K562 (cell line): ENCODE data around the gene PEX19. TPM values are rescaled to one million over a fixed set of nuclear protein-coding genes. Genes with fewer than 3 reads are reported as not detected.

Experiments used
- ATAC-seq: fragments of 200-7000 bp; cut with Tn5 transposase; 3 replicates; pipeline ENCODE4 v1.9.1; 2020; ENCODE audit warnings: moderate library complexity
- BruUV-seq: library from RNA; stranded (reverse); fragments of 400-500 nt; replicated peaks from 2 replicates; lab custom pipeline; 2021; lab: Mats Ljungman, UMichigan
- CTCF ChIA-PET: fragments of 300-600 bp; formaldehyde crosslinking; extraction: SDS; loops from one replicate; lab custom pipeline; 2021; ENCODE audit warnings: low intra/inter-chr PET ratio; lab: Yijun Ruan, JAX
- POLR2A ChIA-PET: fragments of 300-600, 350-650 bp; sonication (Branson Sonifier 250); formaldehyde crosslinking; extraction: SDS; loops from one replicate; lab custom pipeline; 2021; ENCODE audit warnings: antibody characterized with exemption, inconsistent platforms; lab: Yijun Ruan, JAX
- DNase-seq, 4 experiments: peaks; one replicate each; pipeline versions ENCODE4 v3.0.0 to v3.0.0-alpha.2; 2011 to 2018; ENCODE audit warnings: low spot score in 3 of 4, mixed read lengths in 3 of 4; ENCODE audit errors: extremely low read depth in 1 of 4
- FAIRE-seq: peaks from 2 replicates; lab custom pipeline; 2011; peaks lifted over from hg19 to GRCh38; lab: Jason Lieb, UNC
- H2AFZ ChIP-seq: 2 replicates; pipeline ENCODE4 v1.6.0; 2011; ENCODE audit warnings: low read depth, low read length, control low read depth, inconsistent platforms
- H3K27ac ChIP-seq: fragments of 200-600 bp; 3 replicates; pipeline ENCODE4 v1.8.0; 2011; ENCODE audit warnings: low read depth, mild to moderate bottlenecking, control low read depth, inconsistent platforms, low read length, moderate library complexity, mixed read lengths; ENCODE audit errors: extremely low read depth
- H3K27me3 ChIP-seq, 2 experiments: fragments of 300-600 bp in 1 of 2; 2 replicates in 1 of 2; 3 replicates in 1 of 2; pipeline versions ENCODE4 v1.6.0 to v1.8.0; 2011; ENCODE audit warnings: inconsistent platforms in 2 of 2, low read length in 2 of 2, mild to moderate bottlenecking in 1 of 2, mixed read lengths in 1 of 2, moderate library complexity in 1 of 2; ENCODE audit not compliant: control insufficient read depth in 2 of 2, insufficient read depth in 2 of 2
- H3K36me3 ChIP-seq: fragments of 300-600 bp; 3 replicates; pipeline ENCODE4 v1.8.0; 2011; ENCODE audit warnings: mild to moderate bottlenecking, low read length, inconsistent platforms; ENCODE audit not compliant: control insufficient read depth, insufficient read depth
- H3K4me1 ChIP-seq, 2 experiments: fragments of 200-600 bp in 1 of 2; replicated peaks in 1 of 2; 2 replicates in 1 of 2; 3 replicates in 1 of 2; pipeline versions ENCODE4 v1.5.1 to v1.8.0; 2011; ENCODE audit warnings: inconsistent platforms in 2 of 2, low read length in 2 of 2, mild to moderate bottlenecking in 1 of 2, mixed read lengths in 1 of 2, moderate library complexity in 1 of 2; ENCODE audit not compliant: control insufficient read depth in 2 of 2, insufficient read depth in 2 of 2
- H3K4me2 ChIP-seq: 2 replicates; pipeline ENCODE4 v1.6.1; 2011; ENCODE audit warnings: low read length, control low read depth, inconsistent platforms, mixed read lengths; ENCODE audit not compliant: insufficient read depth
- H3K4me3 ChIP-seq: fragments of 200-600 bp; sonication (generic), shearing (Covaris generic); 2 replicates; pipeline ENCODE4 v1.5.1; 2016; ENCODE audit warnings: control low read depth, inconsistent platforms
- H3K79me2 ChIP-seq: fragments of 200-600 bp; 3 replicates; pipeline ENCODE4 v1.8.0; 2011; ENCODE audit warnings: low read length, inconsistent platforms; ENCODE audit not compliant: control insufficient read depth, insufficient read depth
- H3K9ac ChIP-seq, 2 experiments: 2 replicates each; pipeline versions ENCODE4 v1.6.0 to v1.6.1; 2011; ENCODE audit warnings: low read depth in 2 of 2, low read length in 2 of 2, control low read depth in 1 of 2, inconsistent platforms in 1 of 2, mild to moderate bottlenecking in 1 of 2, mixed read lengths in 1 of 2; ENCODE audit not compliant: insufficient read depth in 1 of 2
- H3K9me1 ChIP-seq: one replicate; pipeline ENCODE4 v1.6.0; 2011; ENCODE audit warnings: inconsistent platforms, mild to moderate bottlenecking, low read length, moderate library complexity; ENCODE audit not compliant: control insufficient read depth, insufficient read depth
- H3K9me3 ChIP-seq: replicated peaks from 2 replicates; pipeline ENCODE4 v1.5.1; 2011; ENCODE audit warnings: low read depth, low read length, inconsistent platforms; ENCODE audit not compliant: control insufficient read depth, insufficient read depth
- H4K20me1 ChIP-seq: replicated peaks from 2 replicates; pipeline ENCODE4 v1.6.1; 2011; ENCODE audit warnings: low read length, inconsistent platforms, mixed read lengths; ENCODE audit not compliant: control insufficient read depth, insufficient read depth
- ARID2 ChIP-seq: fragments of 450-650 bp; IDR thresholded peaks from 2 replicates; pipeline ENCODE4 v1.6.1; 2017; ENCODE audit warnings: antibody characterized with exemption, mild to moderate bottlenecking
- COPS2 ChIP-seq: fragments of 450-650 bp; conservative IDR thresholded peaks from 2 replicates; pipeline ENCODE4 v1.6.1; 2016; ENCODE audit warnings: mild to moderate bottlenecking, moderate library complexity
- FOXK2 ChIP-seq, 2 experiments: fragments of 450-650 bp; IDR thresholded peaks in 1 of 2; conservative IDR thresholded peaks in 1 of 2; 2 replicates each; pipeline ENCODE4 v1.6.1; 2016; ENCODE audit warnings: low read depth in 2 of 2, mild to moderate bottlenecking in 1 of 2
- GMEB1 ChIP-seq: fragments of 250-450 bp; sonication (Bioruptor Pico); IDR thresholded peaks from 2 replicates; pipeline ENCODE4 v1.4.0; 2020; ENCODE audit warnings: mild to moderate bottlenecking
- KHSRP ChIP-seq: fragments of 450-650 bp; IDR thresholded peaks from 2 replicates; pipeline ENCODE4 v1.6.1; 2017
- MEIS2 ChIP-seq: fragments of 450-650 bp; IDR thresholded peaks from 2 replicates; pipeline ENCODE4 v1.6.1; 2014; ENCODE audit warnings: mild to moderate bottlenecking; ENCODE audit not compliant: partially characterized antibody
- OTX1 ChIP-seq: fragments of 450-650 bp; formaldehyde crosslinking; IDR thresholded peaks from 2 replicates; pipeline ENCODE4 v1.4.0; 2022; ENCODE audit warnings: mild to moderate bottlenecking
- USF1 ChIP-seq: sonication (generic); formaldehyde crosslinking; IDR thresholded peaks from 2 replicates; pipeline ENCODE4 v1.9.0; 2022; ENCODE audit warnings: mild to moderate bottlenecking, missing genetic modification reagents
- ZNF165 ChIP-seq: fragments of 250-450 bp; sonication (Bioruptor Pico); IDR thresholded peaks from 2 replicates; pipeline ENCODE4 v1.4.0; 2020; ENCODE audit warnings: borderline replicate concordance
- ZNF696 ChIP-seq: fragments of 250-450 bp; sonication (Bioruptor Pico); conservative IDR thresholded peaks from 2 replicates; pipeline ENCODE4 v1.4.0; 2020; ENCODE audit warnings: mild to moderate bottlenecking, moderate library complexity
- ZZZ3 ChIP-seq: fragments of 450-650 bp; IDR thresholded peaks from 2 replicates; pipeline ENCODE4 v1.6.1; 2016; ENCODE audit warnings: antibody characterized with exemption, mild to moderate bottlenecking, moderate library complexity
- in situ Hi-C: fragments of 300-500 bp; cut with MboI; formaldehyde crosslinking; loops from 4 replicates; pipeline ENCODE4 v1.15.0; 2018; ENCODE audit warnings: inconsistent platforms, mixed read lengths
- intact Hi-C: fragments of 100-400 bp; cut with micrococcal nuclease; formaldehyde crosslinking; loops from 2 replicates; pipeline ENCODE4 v1.14.2; 2022
- polyA plus RNA-seq, 8 experiments: library from polyadenylated mRNA; depleted of rRNA in 4 of 8; stranded (reverse) in 5 of 8; unstranded in 3 of 8; fragments of >200 nt; fragmentation: Nextera tagmentation in 2 of 8; fragmentation: Illumina TruSeq in 1 of 8; extraction: Ambion mirVana in 2 of 8; extraction: Trizol in 1 of 8; gene quantifications; 2 replicates each; pipeline versions ENCODE4 v1.2.1 to v1.2.3, GENCODE V29; 2011 to 2014; ENCODE audit warnings: inconsistent platforms in 1 of 8, missing spikeins in 1 of 8
- total RNA-seq, 7 experiments: library from RNA; depleted of rRNA in 6 of 7; stranded (reverse); fragments of >200 nt in 6 of 7; fragmentation: Illumina TruSeq in 2 of 7; extraction: Trizol in 2 of 7; gene quantifications; 2 replicates each; pipeline versions ENCODE4 v1.2.1 to v1.2.3, GENCODE V29; 2011 to 2021; ENCODE audit warnings: low replicate concordance in 1 of 7
- TF ChIP-seq, protein P1 (sequence below), 2 experiments: IDR thresholded peaks in 1 of 2; conservative IDR thresholded peaks in 1 of 2; 2 replicates each; pipeline ENCODE4 v1.6.1; 2016; ENCODE audit warnings: low read depth in 2 of 2, mild to moderate bottlenecking in 1 of 2, missing compliant biosample characterization in 1 of 2, missing genetic modification characterization in 1 of 2, moderate library complexity in 1 of 2
- TF ChIP-seq, protein P2 (sequence below): sonication (generic); formaldehyde crosslinking; IDR thresholded peaks from 2 replicates; pipeline ENCODE4 v1.8.1; 2023; ENCODE audit warnings: mild to moderate bottlenecking, missing genetic modification reagents

The PEX19 gene
- total and polyA plus RNA-seq, 9 of the 15 experiments (the other 6 are each of a cell fraction or from before 2014, with no cell fraction given), result 32.5 to 103 (median 59.8) TPM

GRCh38 chr1:160309185-160309557, 24.2 kb upstream of the PEX19 start:
- Histone ChIP-seq H3K9me1 (no peaks in the 10 kb centered on the region), H3K4me3 (no peak overlapping the region), H3K4me2 (no peak overlapping the region), H2AFZ (no peak overlapping the region), H3K9me3 (no peaks in the 10 kb centered on the region), H3K27me3 (no peaks in the 10 kb centered on the region), H3K79me2 (no peaks in the 10 kb centered on the region), H3K27ac (no peak overlapping the region), H3K36me3 (peaks cover 90% of the 10 kb centered on the region), H3K9ac (no peak overlapping the region), H4K20me1 (no peaks in the 10 kb centered on the region), H3K4me1 (no peaks in the 10 kb centered on the region)
- intact Hi-C loops, result no loop called here
- ChIA-PET CTCF (no interaction called here), POLR2A (interaction anchor here (2.2 to 2.5 kb wide), 2 partner anchors 11 to 17 kb away, joined by 6 to 7 read pairs; no protein-coding TSS in a partner anchor)
- FAIRE-seq (no peak), DNase-seq (no peak), ATAC-seq (no peak)
- in situ Hi-C loops, result no loop called here
- no TSS peak for BruUV-seq
- TF ChIP-seq ZNF696 (CRISPR knock-in tag), result no peak
- no peak for TF ChIP-seq ZNF165 (CRISPR knock-in tag)
- TF ChIP-seq, protein P1, sequence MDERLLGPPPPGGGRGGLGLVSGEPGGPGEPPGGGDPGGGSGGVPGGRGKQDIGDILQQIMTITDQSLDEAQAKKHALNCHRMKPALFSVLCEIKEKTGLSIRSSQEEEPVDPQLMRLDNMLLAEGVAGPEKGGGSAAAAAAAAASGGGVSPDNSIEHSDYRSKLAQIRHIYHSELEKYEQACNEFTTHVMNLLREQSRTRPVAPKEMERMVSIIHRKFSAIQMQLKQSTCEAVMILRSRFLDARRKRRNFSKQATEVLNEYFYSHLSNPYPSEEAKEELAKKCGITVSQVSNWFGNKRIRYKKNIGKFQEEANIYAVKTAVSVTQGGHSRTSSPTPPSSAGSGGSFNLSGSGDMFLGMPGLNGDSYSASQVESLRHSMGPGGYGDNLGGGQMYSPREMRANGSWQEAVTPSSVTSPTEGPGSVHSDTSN (CRISPR knock-in tag; IDR thresholded peaks at IDR 0.05; ENCODE audit: low read depth), result no peak
- TF ChIP-seq, protein P1 (tag; conservative IDR thresholded peaks at IDR 0.05; ENCODE audit: low read depth), result no peak
- TF ChIP-seq MEIS2, result no peak
- no peak for TF ChIP-seq ZZZ3
- no peak for TF ChIP-seq OTX1 (CRISPR knock-in tag)
- no peak for TF ChIP-seq GMEB1 (CRISPR knock-in tag)
- TF ChIP-seq, protein P2, sequence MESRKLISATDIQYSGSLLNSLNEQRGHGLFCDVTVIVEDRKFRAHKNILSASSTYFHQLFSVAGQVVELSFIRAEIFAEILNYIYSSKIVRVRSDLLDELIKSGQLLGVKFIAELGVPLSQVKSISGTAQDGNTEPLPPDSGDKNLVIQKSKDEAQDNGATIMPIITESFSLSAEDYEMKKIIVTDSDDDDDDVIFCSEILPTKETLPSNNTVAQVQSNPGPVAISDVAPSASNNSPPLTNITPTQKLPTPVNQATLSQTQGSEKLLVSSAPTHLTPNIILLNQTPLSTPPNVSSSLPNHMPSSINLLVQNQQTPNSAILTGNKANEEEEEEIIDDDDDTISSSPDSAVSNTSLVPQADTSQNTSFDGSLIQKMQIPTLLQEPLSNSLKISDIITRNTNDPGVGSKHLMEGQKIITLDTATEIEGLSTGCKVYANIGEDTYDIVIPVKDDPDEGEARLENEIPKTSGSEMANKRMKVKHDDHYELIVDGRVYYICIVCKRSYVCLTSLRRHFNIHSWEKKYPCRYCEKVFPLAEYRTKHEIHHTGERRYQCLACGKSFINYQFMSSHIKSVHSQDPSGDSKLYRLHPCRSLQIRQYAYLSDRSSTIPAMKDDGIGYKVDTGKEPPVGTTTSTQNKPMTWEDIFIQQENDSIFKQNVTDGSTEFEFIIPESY, result no peak
- TF ChIP-seq KHSRP, result no peak
- TF ChIP-seq USF1 (CRISPR knock-in tag), result no peak
- TF ChIP-seq COPS2, result no peak
- no peak for TF ChIP-seq ARID2
- no peak for TF ChIP-seq FOXK2 (conservative IDR thresholded peaks at IDR 0.05 in 1 of 2, IDR thresholded peaks at IDR 0.05 in 1 of 2; ENCODE audit: low read depth in 2 of 2)
